Body of pancreas (tissue), 4 donors: ENCODE results near the gene HDAC8.

ENCODE experiments used
- POLR2A ChIP-seq, 3 donors: fragments of 450-650 bp; IDR thresholded peaks; one replicate each; pipeline ENCODE4 v1.6.1; 2016; ENCODE audit warnings: antibody characterized with exemption in 3 of 3, mild to moderate bottlenecking in 2 of 3
- TF ChIP-seq, protein P1 (sequence below), 7 experiments: fragments of 450-650 bp in 4 of 7; fragments of 200-600 bp in 3 of 7; sonication (generic) in 3 of 7; IDR thresholded peaks; one replicate each; pipeline ENCODE4 v1.5.1; 2016 to 2019; ENCODE audit warnings: antibody characterized with exemption in 7 of 7

DNA sequence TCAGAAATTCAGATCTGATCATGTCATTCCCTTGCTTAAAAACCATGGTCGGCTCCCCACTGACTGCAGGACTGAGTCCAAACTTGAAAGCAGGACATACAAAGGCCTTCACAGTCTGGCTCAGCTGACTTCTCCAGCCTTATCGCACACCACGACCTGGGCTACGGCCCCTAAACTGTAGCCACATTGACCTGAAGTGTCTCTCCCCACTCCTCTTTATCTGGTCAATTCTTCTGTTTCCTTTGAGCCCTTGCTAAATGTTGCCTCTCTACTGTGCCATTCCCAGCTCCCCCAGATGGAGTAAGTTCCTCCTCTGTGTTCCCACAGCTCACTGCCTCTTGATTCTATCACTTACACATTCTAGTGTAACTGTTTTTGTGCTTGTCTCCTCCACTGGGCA, 206.5 kb downstream of the HDAC8 start:
- TF ChIP-seq, protein P1, sequence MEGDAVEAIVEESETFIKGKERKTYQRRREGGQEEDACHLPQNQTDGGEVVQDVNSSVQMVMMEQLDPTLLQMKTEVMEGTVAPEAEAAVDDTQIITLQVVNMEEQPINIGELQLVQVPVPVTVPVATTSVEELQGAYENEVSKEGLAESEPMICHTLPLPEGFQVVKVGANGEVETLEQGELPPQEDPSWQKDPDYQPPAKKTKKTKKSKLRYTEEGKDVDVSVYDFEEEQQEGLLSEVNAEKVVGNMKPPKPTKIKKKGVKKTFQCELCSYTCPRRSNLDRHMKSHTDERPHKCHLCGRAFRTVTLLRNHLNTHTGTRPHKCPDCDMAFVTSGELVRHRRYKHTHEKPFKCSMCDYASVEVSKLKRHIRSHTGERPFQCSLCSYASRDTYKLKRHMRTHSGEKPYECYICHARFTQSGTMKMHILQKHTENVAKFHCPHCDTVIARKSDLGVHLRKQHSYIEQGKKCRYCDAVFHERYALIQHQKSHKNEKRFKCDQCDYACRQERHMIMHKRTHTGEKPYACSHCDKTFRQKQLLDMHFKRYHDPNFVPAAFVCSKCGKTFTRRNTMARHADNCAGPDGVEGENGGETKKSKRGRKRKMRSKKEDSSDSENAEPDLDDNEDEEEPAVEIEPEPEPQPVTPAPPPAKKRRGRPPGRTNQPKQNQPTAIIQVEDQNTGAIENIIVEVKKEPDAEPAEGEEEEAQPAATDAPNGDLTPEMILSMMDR (IDR thresholded peaks at IDR 0.05), result no peak
- TF ChIP-seq POLR2A (IDR thresholded peaks at IDR 0.05), result no peak
